Measurements from ENCODE around the gene MT1E. TPM values are rescaled to one million over a fixed set of nuclear protein-coding genes. Genes with fewer than 3 reads are reported as not detected.

MT1E gene
- total and polyA plus RNA-seq, 2 donors from 2014 or later = 191 to 258 TPM

GRCh38 chr16:56613706-56614105 is 11.9 kb upstream of the MT1E start:
- intact Hi-C loops (cut with DNase I) = no loop called here
- Histone ChIP-seq H3K9me3 (ENCODE audit: control insufficient read depth in 2 of 3, insufficient read depth in 1 of 3, low read length in 3 of 3) (no peaks in the 10 kb centered on the region), H3K27me3 (ENCODE audit: control insufficient read depth, insufficient read depth, low read length) (peaks cover 6% of the 10 kb centered on the region), H3K27ac (ENCODE audit: low read depth in 2 of 2, low read length in 2 of 2) (peak overlapping the region in 1 of 2 donors; percentile 2), H3K4me1 (ENCODE audit: control insufficient read depth in 2 of 3, insufficient read depth in 2 of 3, low read depth in 1 of 3, low read length in 3 of 3) (peaks cover 0 to 31% (median 7%) of the 10 kb centered on the region in 3 donors), H3K9ac (ENCODE audit: low read length in 3 of 3) (no peak overlapping the region), H3K4me3 (ENCODE audit: low read length in 3 of 3) (no peak overlapping the region), H3K36me3 (ENCODE audit: control insufficient read depth in 2 of 3, insufficient read depth in 3 of 3, low read length in 3 of 3) (no peaks in the 10 kb centered on the region)
- TF ChIP-seq CTCF (IDR thresholded peaks at IDR 0.05; ENCODE audit: borderline replicate concordance, extremely low read depth, insufficient read depth) = no peak
- no peak for FAIRE-seq
- DNase-seq = no peak

- H3K27me3 ChIP-seq (ENCODE audit: control insufficient read depth, insufficient read depth, low read length) = peaks cover 9% of the 10 kb centered on the region
- H3K9me3 ChIP-seq (ENCODE audit: control insufficient read depth in 2 of 3, insufficient read depth in 1 of 3, low read length in 3 of 3) = no peaks in the 10 kb centered on the region
- H3K9ac ChIP-seq (ENCODE audit: low read length in 3 of 3) = no peak overlapping the region
- no peak overlapping the region for H3K4me3 ChIP-seq (ENCODE audit: low read length in 3 of 3)
- H3K4me1 ChIP-seq (ENCODE audit: control insufficient read depth in 2 of 3, insufficient read depth in 2 of 3, low read depth in 1 of 3, low read length in 3 of 3) = peaks cover 0 to 31% (median 7%) of the 10 kb centered on the region in 3 donors
- no peak for TF ChIP-seq CTCF (IDR thresholded peaks at IDR 0.05; ENCODE audit: borderline replicate concordance, extremely low read depth, insufficient read depth)
- FAIRE-seq (no peak), DNase-seq (no peak)
- H3K36me3 ChIP-seq (ENCODE audit: control insufficient read depth in 2 of 3, insufficient read depth in 3 of 3, low read length in 3 of 3) = no peaks in the 10 kb centered on the region
- H3K27ac ChIP-seq (ENCODE audit: low read depth in 2 of 2, low read length in 2 of 2) = no peak overlapping the region
- intact Hi-C loops (cut with DNase I) = no loop called here
Observed at GRCh38 chr16:56614549-56614991, 11.0 kb upstream of the MT1E start.

GRCh38 chr16:56615353-56615752 is 10.2 kb upstream of the MT1E start:
- Histone ChIP-seq H3K36me3 (ENCODE audit: control insufficient read depth in 2 of 3, insufficient read depth in 3 of 3, low read length in 3 of 3) (no peaks in the 10 kb centered on the region), H3K27me3 (ENCODE audit: control insufficient read depth, insufficient read depth, low read length) (peaks cover 9% of the 10 kb centered on the region), H3K9ac (ENCODE audit: low read length in 3 of 3) (no peak overlapping the region), H3K4me1 (ENCODE audit: control insufficient read depth in 2 of 3, insufficient read depth in 2 of 3, low read depth in 1 of 3, low read length in 3 of 3) (peaks cover 0 to 27% (median 7%) of the 10 kb centered on the region in 3 donors), H3K4me3 (ENCODE audit: low read length in 3 of 3) (no peak overlapping the region), H3K27ac (ENCODE audit: low read depth in 2 of 2, low read length in 2 of 2) (no peak overlapping the region), H3K9me3 (ENCODE audit: control insufficient read depth in 2 of 3, insufficient read depth in 1 of 3, low read length in 3 of 3) (no peaks in the 10 kb centered on the region)
- no peak for DNase-seq
- FAIRE-seq = no peak
- intact Hi-C loops (cut with DNase I) = no loop called here
- TF ChIP-seq CTCF (IDR thresholded peaks at IDR 0.05; ENCODE audit: borderline replicate concordance, extremely low read depth, insufficient read depth) = no peak

Measured in kidney (tissue), 14 donors.